H1 (cell line): Measurements from ENCODE around the gene KIAA1671. TPM values are rescaled to one million over a fixed set of nuclear protein-coding genes. Genes with fewer than 3 reads are reported as not detected.

Experiments
- CTCF ChIA-PET: fragments of 300-600 bp; sonication (Branson Sonifier 250); formaldehyde crosslinking; loops from one replicate; lab custom pipeline; 2021; ENCODE audit not compliant: partially characterized antibody; lab: Charles Lee
- POLR2A ChIA-PET: fragments of 300-600 bp; sonication (Branson Sonifier 250); formaldehyde crosslinking; loops from one replicate; lab custom pipeline; 2021; ENCODE audit warnings: inconsistent platforms; ENCODE audit not compliant: partially characterized antibody; lab: Charles Lee
- DNase-seq, 2 experiments: peaks; one replicate each; pipeline versions ENCODE4 v3.0.0 to v3.0.0-alpha.2; 2010 to 2022; ENCODE audit warnings: low spot score in 2 of 2, low read depth in 1 of 2, mixed read lengths in 1 of 2
- FAIRE-seq: peaks from 2 replicates; lab custom pipeline; 2011; peaks lifted over from hg19 to GRCh38; lab: Jason Lieb, UNC
- H2AFZ ChIP-seq: 2 replicates; pipeline ENCODE4 v1.8.1; 2012; ENCODE audit warnings: low read length, inconsistent platforms
- H2AK5ac ChIP-seq: 2 replicates; pipeline ENCODE4 v1.6.1; 2013; ENCODE audit warnings: low read depth, low read length
- H2BK120ac ChIP-seq: replicated peaks from 2 replicates; pipeline ENCODE3; 2013; ENCODE audit warnings: low read depth, low read length, inconsistent platforms
- H2BK12ac ChIP-seq: 2 replicates; pipeline ENCODE4 v1.6.1; 2013; ENCODE audit warnings: low read depth, low read length
- H2BK15ac ChIP-seq: 2 replicates; pipeline ENCODE4 v1.6.1; 2013; ENCODE audit warnings: low read length
- H2BK20ac ChIP-seq: 2 replicates; pipeline ENCODE4 v1.6.1; 2013; ENCODE audit warnings: low read length
- H2BK5ac ChIP-seq: 2 replicates; pipeline ENCODE4 v1.6.1; 2013; ENCODE audit warnings: low read depth, low read length
- H3K14ac ChIP-seq: 2 replicates; pipeline ENCODE4 v1.6.1; 2013; ENCODE audit warnings: inconsistent platforms; ENCODE audit not compliant: insufficient read length
- H3K18ac ChIP-seq: 2 replicates; pipeline ENCODE4 v1.6.1; 2013; ENCODE audit warnings: low read length; ENCODE audit errors: extremely low read depth
- H3K23ac ChIP-seq: 2 replicates; pipeline ENCODE4 v1.6.1; 2013; ENCODE audit warnings: inconsistent platforms; ENCODE audit not compliant: insufficient read length
- H3K23me2 ChIP-seq: 2 replicates; pipeline ENCODE4 v1.6.1; 2013; ENCODE audit warnings: low read depth, low read length
- H3K27ac ChIP-seq: 2 replicates; pipeline ENCODE4 v1.6.1; 2011; ENCODE audit warnings: low read depth, low read length, inconsistent platforms
- H3K27me3 ChIP-seq, 4 experiments: replicated peaks in 1 of 4; 1 replicate in 1 of 4; 2 replicates in 3 of 4; pipeline versions ENCODE4 v1.6.1 to v1.8.1; 2011 to 2013; ENCODE audit warnings: low read length in 3 of 4, mild to moderate bottlenecking in 3 of 4, inconsistent platforms in 2 of 4, mixed read lengths in 2 of 4, moderate library complexity in 1 of 4; ENCODE audit not compliant: control insufficient read depth in 3 of 4, insufficient read depth in 3 of 4; ENCODE audit errors: extremely low read depth in 1 of 4
- H3K36me3 ChIP-seq, 4 experiments: 2 replicates each; pipeline versions ENCODE4 v1.6.1 to v1.8.1; 2011 to 2013; ENCODE audit warnings: mild to moderate bottlenecking in 4 of 4, low read length in 3 of 4, moderate library complexity in 2 of 4, control low read depth in 1 of 4, inconsistent platforms in 1 of 4; ENCODE audit not compliant: insufficient read depth in 4 of 4, control insufficient read depth in 2 of 4
- H3K4ac ChIP-seq: replicated peaks from 2 replicates; pipeline ENCODE3; 2013; ENCODE audit warnings: low read length, low read depth, mixed read lengths, inconsistent platforms; ENCODE audit not compliant: insufficient read length
- H3K4me1 ChIP-seq, 4 experiments: replicated peaks in 1 of 4; 1 replicate in 1 of 4; 2 replicates in 3 of 4; pipeline versions ENCODE4 v1.6.1 to v1.8.1; 2011 to 2013; ENCODE audit warnings: low read length in 3 of 4, inconsistent platforms in 2 of 4, mixed read lengths in 1 of 4; ENCODE audit not compliant: insufficient read depth in 4 of 4, control insufficient read depth in 3 of 4
- H3K4me2 ChIP-seq, 2 experiments: 2 replicates each; pipeline versions ENCODE4 v1.6.1 to v1.8.1; 2011 to 2013; ENCODE audit warnings: low read depth in 2 of 2, low read length in 2 of 2, control low read depth in 1 of 2, inconsistent platforms in 1 of 2, mild to moderate bottlenecking in 1 of 2; ENCODE audit not compliant: insufficient read depth in 1 of 2
- H3K4me3 ChIP-seq, 4 experiments: fragments of 200-600, 300-600 bp in 1 of 4; sonication (generic), shearing (Covaris generic), sonication (Bioruptor Twin) in 1 of 4; 2 replicates each; pipeline versions ENCODE4 v1.5.1 to v1.8.1; 2011 to 2016; ENCODE audit warnings: low read length in 4 of 4, low read depth in 3 of 4, control low read depth in 2 of 4, inconsistent platforms in 2 of 4, mild to moderate bottlenecking in 2 of 4, mixed read lengths in 1 of 4, moderate library complexity in 1 of 4; ENCODE audit not compliant: insufficient read depth in 2 of 4; ENCODE audit errors: extremely low read depth in 1 of 4
- H3K56ac ChIP-seq: replicated peaks from 2 replicates; pipeline ENCODE3; 2013; ENCODE audit warnings: low read depth, mild to moderate bottlenecking, mixed read lengths, low read length, inconsistent platforms; ENCODE audit not compliant: insufficient read length
- H3K79me1 ChIP-seq: 2 replicates; pipeline ENCODE4 v1.6.1; 2013; ENCODE audit warnings: low read depth, low read length, control low read depth
- H3K79me2 ChIP-seq, 2 experiments: 2 replicates each; pipeline versions ENCODE4 v1.6.1 to v1.8.1; 2012 to 2013; ENCODE audit warnings: low read length in 2 of 2, mild to moderate bottlenecking in 2 of 2, inconsistent platforms in 1 of 2; ENCODE audit not compliant: insufficient read depth in 2 of 2, control insufficient read depth in 1 of 2
- H3K9ac ChIP-seq, 4 experiments: replicated peaks in 1 of 4; 1 replicate in 1 of 4; 2 replicates in 3 of 4; pipeline versions ENCODE4 v1.6.1 to v1.8.1; 2011 to 2013; ENCODE audit warnings: low read depth in 3 of 4, low read length in 3 of 4, control low read depth in 2 of 4, mild to moderate bottlenecking in 2 of 4, moderate library complexity in 2 of 4, inconsistent platforms in 1 of 4; ENCODE audit errors: extremely low read depth in 1 of 4
- H3K9me3 ChIP-seq, 2 experiments: 2 replicates each; pipeline versions ENCODE4 v1.6.1 to v1.8.1; 2012 to 2013; ENCODE audit warnings: mild to moderate bottlenecking in 2 of 2, moderate library complexity in 2 of 2, control low read depth in 1 of 2, inconsistent platforms in 1 of 2, low read depth in 1 of 2, low read length in 1 of 2, mixed read lengths in 1 of 2; ENCODE audit not compliant: insufficient read depth in 2 of 2
- H4K20me1 ChIP-seq, 2 experiments: replicated peaks in 1 of 2; 2 replicates each; pipeline versions ENCODE3 to v1.8.1; 2011 to 2013; ENCODE audit warnings: inconsistent platforms in 2 of 2, low read length in 2 of 2, mild to moderate bottlenecking in 1 of 2; ENCODE audit not compliant: insufficient read depth in 2 of 2, control insufficient read depth in 1 of 2
- H4K5ac ChIP-seq: 2 replicates; pipeline ENCODE4 v1.6.1; 2013; ENCODE audit warnings: low read length, low read depth, mixed read lengths, inconsistent platforms; ENCODE audit not compliant: insufficient read length
- H4K8ac ChIP-seq: 2 replicates; pipeline ENCODE4 v1.8.0; 2013; ENCODE audit warnings: mild to moderate bottlenecking, moderate library complexity, low read length, inconsistent platforms; ENCODE audit not compliant: insufficient read depth; ENCODE audit errors: extremely low read depth
- H4K91ac ChIP-seq: replicated peaks from 2 replicates; pipeline ENCODE3; 2013; ENCODE audit warnings: low read length, mixed read lengths, inconsistent platforms; ENCODE audit not compliant: insufficient read length
- SIX5 ChIP-seq: IDR thresholded peaks from 2 replicates; pipeline ENCODE4 v1.6.1; 2011; ENCODE audit warnings: mild to moderate bottlenecking, low read depth, low read length
- USF2 ChIP-seq: IDR thresholded peaks from 2 replicates; pipeline ENCODE4 v1.6.1; 2011; ENCODE audit warnings: low read length, improper control_type of control experiment
- YY1 ChIP-seq: IDR thresholded peaks from 2 replicates; pipeline ENCODE4 v1.6.1; 2011; ENCODE audit warnings: low read depth, mild to moderate bottlenecking, low read length
- WGBS, 2 experiments: shearing (Covaris generic) in 1 of 2; methylation state at CpG; one replicate each; pipeline versions ENCODE4 v1.1.6 to v1.1.7; 2013 to 2015; ENCODE audit warnings: low lambda C conversion rate in 2 of 2, mixed read lengths in 2 of 2, inconsistent platforms in 1 of 2, low coverage in 1 of 2, missing lambda C conversion rate in 1 of 2; ENCODE audit not compliant: insufficient replicate concordance in 2 of 2, insufficient coverage in 1 of 2, insufficient read length in 1 of 2; ENCODE audit errors: extremely low coverage in 1 of 2, missing lambda C conversion rate in 1 of 2; 5-methylcytosine and 5-hydroxymethylcytosine counted together
- polyA plus RNA-seq, 7 experiments: library from polyadenylated mRNA; depleted of rRNA in 3 of 7; stranded (reverse) in 5 of 7; unstranded in 2 of 7; fragments of >200 nt in 5 of 7; fragments of 200-250 nt in 2 of 7; gene quantifications; 1 replicate in 5 of 7; 2 replicates in 1 of 7; 4 replicates in 1 of 7; pipeline versions ENCODE4 v1.2.1 to v1.2.3, GENCODE V29; 2011 to 2013; ENCODE audit warnings: missing spikeins in 2 of 7, mixed read lengths in 2 of 7
- total RNA-seq: library from RNA; stranded (reverse); fragmentation: NEBNext Ultra II Directional; extraction: Animal tissue kit (Norgen Biotek cat#: 25700); gene quantifications from 2 replicates; pipeline ENCODE4 v1.2.1, GENCODE V29; 2021

KIAA1671 gene
- total and polyA plus RNA-seq, 2 of the 8 experiments (the other 6 are each of a cell fraction or from before 2014, with no cell fraction given), result 6.4 to 23.9 TPM

- Histone ChIP-seq H3K79me2 (no peaks in the 10 kb centered on the region), H3K9ac (no peak overlapping the region), H3K4me1 (no peaks in the 10 kb centered on the region), H3K36me3 (peaks cover 2 to 8% (median 3%) of the 10 kb centered on the region in 4 experiments; a peak in 4 of 8 replicates), H3K9me3 (no peaks in the 10 kb centered on the region), H3K23ac (no peak overlapping the region), H4K20me1 (peaks cover 0 to 2% of the 10 kb centered on the region in 2 experiments), H2BK5ac (no peak overlapping the region), H2AFZ (no peak overlapping the region), H2BK120ac (no peak overlapping the region), H4K5ac (no peak overlapping the region), H2AK5ac (no peak overlapping the region), H3K14ac (no peak overlapping the region), H3K27me3 (no peaks in the 10 kb centered on the region), H4K8ac (no peak overlapping the region; the same call in 1 of the 2 replicates), H3K23me2 (no peaks in the 10 kb centered on the region), H2BK12ac (no peak overlapping the region), H2BK20ac (no peak overlapping the region), H3K56ac (no peak overlapping the region), H3K4me3 (no peak overlapping the region), H3K4me2 (no peak overlapping the region), H3K79me1 (no peaks in the 10 kb centered on the region; the same call in none of the 2 replicates), H4K91ac (no peak overlapping the region), H3K27ac (no peak overlapping the region), H2BK15ac (no peak overlapping the region), H3K18ac (no peak overlapping the region), H3K4ac (no peak overlapping the region)
- no peak for FAIRE-seq
- DNase-seq, result no peak
- ChIA-PET POLR2A (no interaction called here), CTCF (interaction anchor here (1.2 kb wide), 2 partner anchors 8 to 9 kb away, joined by 3 to 6 read pairs; no protein-coding TSS in a partner anchor)
- 92% methylated on average over 14 of the region's 14 CpGs; no CpG with 5 or more reads in 1 of the 2 experiments for WGBS, 2 experiments
- TF ChIP-seq USF2 (no peak), SIX5 (no peak), YY1 (no peak)
These were observed 87.2 kb downstream of the KIAA1671 start for GRCh38 chr22:25039754-25040153.
